Panc1 (cell line): Measurements from ENCODE around the gene AK4. TPM values are rescaled to one million over a fixed set of nuclear protein-coding genes. Genes with fewer than 3 reads are reported as not detected.

ENCODE experiments used
- ATAC-seq: fragments of 200-7000 bp; cut with Tn5 transposase; 2 replicates; pipeline ENCODE4 v1.9.1; 2020; ENCODE audit warnings: mild to moderate bottlenecking, moderate library complexity
- BruUV-seq: library from RNA; stranded (reverse); fragments of 400-500 nt; replicated peaks from 2 replicates; lab custom pipeline; 2021; lab: Mats Ljungman, UMichigan
- CTCF ChIA-PET: fragments of 300-600 bp; sonication (Branson Sonifier 250); formaldehyde crosslinking; loops from one replicate; lab custom pipeline; 2022; ENCODE audit warnings: antibody characterized with exemption; lab: Charles Lee
- POLR2A ChIA-PET: fragments of 300-600 bp; sonication (Branson Sonifier 250); formaldehyde crosslinking; loops from one replicate; lab custom pipeline; 2022; ENCODE audit warnings: antibody characterized with exemption; lab: Charles Lee
- DNase-seq: peaks from one replicate; pipeline ENCODE4 v3.0.0-alpha.2; 2010; ENCODE audit warnings: low read depth, low spot score
- H3K27ac ChIP-seq: 2 replicates; pipeline ENCODE4 v1.5.1; 2011; ENCODE audit warnings: mild to moderate bottlenecking, low read length, inconsistent platforms
- H3K27me3 ChIP-seq: fragments of 200-500 bp; sonication (Bioruptor generic); 2 replicates; pipeline ENCODE4 v1.6.0; 2014; ENCODE audit warnings: low read length, inconsistent platforms; ENCODE audit not compliant: control insufficient read depth, insufficient read depth
- H3K36me3 ChIP-seq: fragments of 200-500 bp; sonication (Bioruptor generic); 2 replicates; pipeline ENCODE4 v1.5.1; 2014; ENCODE audit warnings: inconsistent platforms, mild to moderate bottlenecking, low read length, moderate library complexity; ENCODE audit not compliant: control insufficient read depth, insufficient read depth
- H3K4me1 ChIP-seq: 2 replicates; pipeline ENCODE4 v1.5.1; 2011; ENCODE audit warnings: inconsistent platforms, mild to moderate bottlenecking, low read length, moderate library complexity; ENCODE audit not compliant: control insufficient read depth, insufficient read depth
- H3K4me3 ChIP-seq, 2 experiments: 2 replicates each; pipeline ENCODE4 v1.5.1; 2011 to 2012; ENCODE audit warnings: low read depth in 2 of 2, low read length in 2 of 2, mild to moderate bottlenecking in 2 of 2, inconsistent platforms in 1 of 2, moderate library complexity in 1 of 2
- H3K9me3 ChIP-seq: fragments of 200-500 bp; sonication (Bioruptor generic); 2 replicates; pipeline ENCODE4 v1.5.1; 2014; ENCODE audit warnings: low read depth, mild to moderate bottlenecking, inconsistent platforms, low read length, moderate library complexity; ENCODE audit not compliant: control insufficient read depth, insufficient read depth
- CTCF ChIP-seq: fragments of 450-650 bp; IDR thresholded peaks from 2 replicates; pipeline ENCODE4 v1.5.1; 2017; ENCODE audit warnings: mild to moderate bottlenecking
- POLR2AphosphoS5 ChIP-seq: IDR thresholded peaks from 2 replicates; pipeline ENCODE4 v1.6.1; 2012; ENCODE audit warnings: mild to moderate bottlenecking, low read depth, low read length, moderate library complexity
- SIN3A ChIP-seq: IDR thresholded peaks from 2 replicates; pipeline ENCODE4 v1.6.1; 2012; ENCODE audit warnings: low read depth, mild to moderate bottlenecking, low read length, moderate library complexity, borderline replicate concordance; ENCODE audit not compliant: insufficient read depth
- TCF7L2 ChIP-seq: IDR thresholded peaks from 2 replicates; pipeline ENCODE4 v1.6.1; 2011; ENCODE audit warnings: mild to moderate bottlenecking, low read depth, low read length, inconsistent platforms
- in situ Hi-C: cut with HindIII; loops from 2 replicates; pipeline ENCODE4 v1.10.0; 2016; ENCODE audit warnings: low sequenced_read_pairs, low pct_unique_long_range_greater_than_20kb
- intact Hi-C: fragments of 100-400 bp; cut with micrococcal nuclease; formaldehyde crosslinking; loops from one replicate; pipeline ENCODE4 v1.10.0; 2022; ENCODE audit not compliant: unreplicated experiment
- total RNA-seq: library from RNA; stranded (reverse); gene quantifications from one replicate; pipeline ENCODE4 v1.2.1, GENCODE V29; 2021; ENCODE audit not compliant: unreplicated experiment
- TF ChIP-seq, protein P1 (sequence below), 2 experiments: IDR thresholded peaks; 2 replicates each; pipeline ENCODE4 v1.6.1; 2011 to 2012; ENCODE audit warnings: low read depth in 2 of 2, control low read depth in 1 of 2, low read length in 1 of 2, mild to moderate bottlenecking in 1 of 2, moderate library complexity in 1 of 2; ENCODE audit not compliant: insufficient read depth in 1 of 2

Gene AK4
- total RNA-seq, 1 experiment from 2014 or later: 26.8 TPM

DNA sequence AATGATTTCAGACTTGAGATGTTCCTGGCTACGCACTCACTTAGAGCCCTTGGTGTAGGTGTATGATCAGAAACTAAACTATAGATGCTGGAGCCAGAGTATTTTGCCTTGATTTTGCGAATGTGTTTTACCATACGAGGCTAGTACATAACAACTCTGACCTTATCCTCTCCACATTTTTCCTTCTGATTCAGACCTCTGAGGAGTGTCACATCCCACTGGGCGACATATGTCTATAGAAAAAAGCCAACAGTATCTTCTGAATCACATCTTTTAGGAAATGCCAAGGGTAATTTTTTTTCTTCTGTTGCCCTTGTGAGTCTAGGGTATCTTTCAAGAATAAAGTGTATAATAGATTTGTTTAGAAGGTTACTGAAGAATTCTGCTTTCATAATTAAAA, 49.6 kb downstream of the AK4 start:
- no peak overlapping the region for H3K27ac ChIP-seq
- POLR2A ChIA-PET: no interaction called here
- H3K36me3 ChIP-seq: no peaks in the 10 kb centered on the region
- in situ Hi-C loops (no loop called here), intact Hi-C loops (no loop called here)
- TF ChIP-seq SIN3A (no peak), POLR2AphosphoS5 (no peak), TCF7L2 (no peak), CTCF (no peak)
- TF ChIP-seq, protein P1, sequence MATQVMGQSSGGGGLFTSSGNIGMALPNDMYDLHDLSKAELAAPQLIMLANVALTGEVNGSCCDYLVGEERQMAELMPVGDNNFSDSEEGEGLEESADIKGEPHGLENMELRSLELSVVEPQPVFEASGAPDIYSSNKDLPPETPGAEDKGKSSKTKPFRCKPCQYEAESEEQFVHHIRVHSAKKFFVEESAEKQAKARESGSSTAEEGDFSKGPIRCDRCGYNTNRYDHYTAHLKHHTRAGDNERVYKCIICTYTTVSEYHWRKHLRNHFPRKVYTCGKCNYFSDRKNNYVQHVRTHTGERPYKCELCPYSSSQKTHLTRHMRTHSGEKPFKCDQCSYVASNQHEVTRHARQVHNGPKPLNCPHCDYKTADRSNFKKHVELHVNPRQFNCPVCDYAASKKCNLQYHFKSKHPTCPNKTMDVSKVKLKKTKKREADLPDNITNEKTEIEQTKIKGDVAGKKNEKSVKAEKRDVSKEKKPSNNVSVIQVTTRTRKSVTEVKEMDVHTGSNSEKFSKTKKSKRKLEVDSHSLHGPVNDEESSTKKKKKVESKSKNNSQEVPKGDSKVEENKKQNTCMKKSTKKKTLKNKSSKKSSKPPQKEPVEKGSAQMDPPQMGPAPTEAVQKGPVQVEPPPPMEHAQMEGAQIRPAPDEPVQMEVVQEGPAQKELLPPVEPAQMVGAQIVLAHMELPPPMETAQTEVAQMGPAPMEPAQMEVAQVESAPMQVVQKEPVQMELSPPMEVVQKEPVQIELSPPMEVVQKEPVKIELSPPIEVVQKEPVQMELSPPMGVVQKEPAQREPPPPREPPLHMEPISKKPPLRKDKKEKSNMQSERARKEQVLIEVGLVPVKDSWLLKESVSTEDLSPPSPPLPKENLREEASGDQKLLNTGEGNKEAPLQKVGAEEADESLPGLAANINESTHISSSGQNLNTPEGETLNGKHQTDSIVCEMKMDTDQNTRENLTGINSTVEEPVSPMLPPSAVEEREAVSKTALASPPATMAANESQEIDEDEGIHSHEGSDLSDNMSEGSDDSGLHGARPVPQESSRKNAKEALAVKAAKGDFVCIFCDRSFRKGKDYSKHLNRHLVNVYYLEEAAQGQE (IDR thresholded peaks at IDR 0.05; ENCODE audit: insufficient read depth in 1 of 2, low read depth in 2 of 2, low read length in 1 of 2): no peak
- no TSS peak for BruUV-seq
- no peak overlapping the region for H3K4me3 ChIP-seq
- no peaks in the 10 kb centered on the region for H3K4me1 ChIP-seq
- CTCF ChIA-PET: no interaction called here
- ATAC-seq (no peak), DNase-seq (no peak)
- no peaks in the 10 kb centered on the region for H3K9me3 ChIP-seq
- H3K27me3 ChIP-seq: no peaks in the 10 kb centered on the region

- ChIA-PET POLR2A (no interaction called here), CTCF (interaction anchor here (0.5 kb wide), 1 partner anchor 43 kb away, joined by 6 read pairs; no protein-coding TSS in a partner anchor)
- ATAC-seq (no peak), DNase-seq (no peak)
- Histone ChIP-seq H3K4me1 (no peaks in the 10 kb centered on the region), H3K27ac (no peak overlapping the region), H3K27me3 (no peaks in the 10 kb centered on the region), H3K36me3 (no peaks in the 10 kb centered on the region), H3K9me3 (no peaks in the 10 kb centered on the region), H3K4me3 (no peak overlapping the region)
- in situ Hi-C loops (no loop called here), intact Hi-C loops (no loop called here)
- TSS peak; percentile 32 for BruUV-seq
- TF ChIP-seq TCF7L2: no peak
- TF ChIP-seq, protein P1 (IDR thresholded peaks at IDR 0.05; ENCODE audit: insufficient read depth in 1 of 2, low read depth in 2 of 2, low read length in 1 of 2): no peak
- TF ChIP-seq POLR2AphosphoS5: no peak
- no peak for TF ChIP-seq SIN3A
- no peak for TF ChIP-seq CTCF
These were observed 50.1 kb downstream of the AK4 start for GRCh38 chr1:65198096-65198495.
